Measurements from ENCODE around the gene ZNRF1. TPM values are rescaled to one million over a fixed set of nuclear protein-coding genes. Genes with fewer than 3 reads are reported as not detected.

Gene ZNRF1
- total and polyA plus RNA-seq, 2 of the 13 experiments (the other 11 are each of a cell fraction or from before 2014, with no cell fraction given), result 43.9 to 58.7 TPM

DNA sequence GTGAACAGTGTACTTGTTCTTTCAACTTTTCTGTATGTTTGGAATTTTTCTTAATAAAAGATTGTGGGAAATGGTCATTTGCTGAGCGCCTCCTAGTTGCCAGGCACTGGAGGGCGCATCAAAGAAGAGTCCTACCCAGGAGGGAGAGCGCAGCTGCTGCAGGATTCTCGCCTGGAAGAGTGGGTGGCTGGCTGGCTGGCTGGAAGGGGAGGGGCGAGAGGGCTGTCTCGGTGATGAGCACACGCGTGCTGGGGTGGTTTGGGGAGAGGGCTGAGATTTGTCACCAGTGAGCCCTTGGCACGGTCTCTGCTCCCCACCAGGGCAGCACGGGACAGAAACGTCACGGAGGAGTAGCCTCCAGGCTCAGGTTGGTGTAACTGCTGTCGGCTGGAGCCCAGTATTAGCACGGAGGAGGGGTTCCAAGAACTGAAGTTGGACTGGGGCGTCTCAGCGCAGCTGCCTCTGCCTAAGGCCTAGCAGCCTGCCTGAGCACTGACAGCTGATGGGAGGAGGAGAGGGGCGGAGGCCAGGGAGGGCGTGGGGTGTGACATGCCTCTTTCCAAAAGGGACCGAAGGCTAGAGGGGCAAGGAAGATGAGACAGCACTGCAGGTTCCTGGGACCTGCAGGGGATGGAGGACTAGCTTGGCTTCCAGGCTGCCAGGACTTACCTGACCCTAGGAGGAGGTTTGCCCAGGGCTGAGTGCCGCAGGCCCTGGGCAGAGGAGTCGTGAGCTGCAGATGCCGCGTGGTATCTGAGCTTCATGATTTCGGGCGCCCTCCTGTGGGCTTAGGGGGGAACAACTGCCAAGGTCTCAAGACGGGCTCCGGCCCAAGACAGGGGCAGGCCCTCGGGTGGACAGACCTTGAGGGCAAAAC is 112.1 kb downstream of the ZNRF1 start (continued):
- TF ChIP-seq ZNF619 (CRISPR knock-in tag; IDR thresholded peaks at IDR 0.05) (peak; percentile 80; the same call in 1 of the 2 replicates), KDM2A (CRISPR knock-in tag; IDR thresholded peaks at IDR 0.05; ENCODE audit: borderline replicate concordance, low read depth) (peak; percentile 95), SMAD1 (CRISPR knock-in tag; IDR thresholded peaks at IDR 0.05; ENCODE audit: borderline replicate concordance, low read depth) (no peak), SNAPC2 (CRISPR knock-in tag; IDR thresholded peaks at IDR 0.05) (0 out of 2 replicates have a peak, but pooled peaks have one; percentile 73), PHF21A (CRISPR knock-in tag; IDR thresholded peaks at IDR 0.05) (no peak), ZNF263 (CRISPR knock-in tag; IDR thresholded peaks at IDR 0.05) (peak; percentile 72), SAP130 (CRISPR knock-in tag; IDR thresholded peaks at IDR 0.05; ENCODE audit: low read depth) (peak; percentile 83), POLR2AphosphoS2 (IDR thresholded peaks at IDR 0.05; ENCODE audit: low read depth, low read length) (no peak; the same call in 1 of the 2 replicates), ZFP36L2 (CRISPR knock-in tag; IDR thresholded peaks at IDR 0.05) (no peak), PAX8 (CRISPR knock-in tag; IDR thresholded peaks at IDR 0.05; ENCODE audit: borderline replicate concordance) (no peak), MAFF (IDR thresholded peaks at IDR 0.05; ENCODE audit: low read depth, low read length) (no peak), HNF4G (IDR thresholded peaks at IDR 0.05; ENCODE audit: borderline replicate concordance, low read depth, low read length) (no peak), HNF4G (CRISPR knock-in tag; IDR thresholded peaks at IDR 0.05; ENCODE audit: borderline replicate concordance, low read depth) (peak; percentile 60; the same call in 1 of the 2 replicates), ZNF205 (CRISPR knock-in tag; IDR thresholded peaks at IDR 0.05) (no peak), PCBP1 (IDR thresholded peaks at IDR 0.05; ENCODE audit: borderline replicate concordance, low read depth, low read length) (0 out of 2 replicates have a peak, but pooled peaks have one; percentile 69), FOXM1 (CRISPR knock-in tag; IDR thresholded peaks at IDR 0.05) (0 out of 2 replicates have a peak, but pooled peaks have one; percentile 7), NCOR1 (IDR thresholded peaks at IDR 0.05; ENCODE audit: borderline replicate concordance, low read length) (no peak), HNRNPK (IDR thresholded peaks at IDR 0.05; ENCODE audit: low read depth, low read length, poor library complexity, severe bottlenecking) (no peak), SALL2 (CRISPR knock-in tag; IDR thresholded peaks at IDR 0.05) (0 out of 2 replicates have a peak, but pooled peaks have one; percentile 80)
- TF ChIP-seq, protein P1, sequence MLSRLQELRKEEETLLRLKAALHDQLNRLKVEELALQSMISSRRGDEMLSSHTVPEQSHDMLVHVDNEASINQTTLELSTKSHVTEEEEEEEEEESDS (CRISPR knock-in tag; IDR thresholded peaks at IDR 0.05; ENCODE audit: borderline replicate concordance), result no peak; the same call in 1 of the 2 replicates
- TF ChIP-seq, protein P2, sequence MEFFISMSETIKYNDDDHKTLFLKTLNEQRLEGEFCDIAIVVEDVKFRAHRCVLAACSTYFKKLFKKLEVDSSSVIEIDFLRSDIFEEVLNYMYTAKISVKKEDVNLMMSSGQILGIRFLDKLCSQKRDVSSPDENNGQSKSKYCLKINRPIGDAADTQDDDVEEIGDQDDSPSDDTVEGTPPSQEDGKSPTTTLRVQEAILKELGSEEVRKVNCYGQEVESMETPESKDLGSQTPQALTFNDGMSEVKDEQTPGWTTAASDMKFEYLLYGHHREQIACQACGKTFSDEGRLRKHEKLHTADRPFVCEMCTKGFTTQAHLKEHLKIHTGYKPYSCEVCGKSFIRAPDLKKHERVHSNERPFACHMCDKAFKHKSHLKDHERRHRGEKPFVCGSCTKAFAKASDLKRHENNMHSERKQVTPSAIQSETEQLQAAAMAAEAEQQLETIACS (CRISPR knock-in tag; IDR thresholded peaks at IDR 0.05), result no peak
- TF ChIP-seq, protein P3, sequence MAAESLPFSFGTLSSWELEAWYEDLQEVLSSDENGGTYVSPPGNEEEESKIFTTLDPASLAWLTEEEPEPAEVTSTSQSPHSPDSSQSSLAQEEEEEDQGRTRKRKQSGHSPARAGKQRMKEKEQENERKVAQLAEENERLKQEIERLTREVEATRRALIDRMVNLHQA (CRISPR knock-in tag; IDR thresholded peaks at IDR 0.05), result 0 out of 2 replicates have a peak, but pooled peaks have one; percentile 12
- TF ChIP-seq, protein P4, sequence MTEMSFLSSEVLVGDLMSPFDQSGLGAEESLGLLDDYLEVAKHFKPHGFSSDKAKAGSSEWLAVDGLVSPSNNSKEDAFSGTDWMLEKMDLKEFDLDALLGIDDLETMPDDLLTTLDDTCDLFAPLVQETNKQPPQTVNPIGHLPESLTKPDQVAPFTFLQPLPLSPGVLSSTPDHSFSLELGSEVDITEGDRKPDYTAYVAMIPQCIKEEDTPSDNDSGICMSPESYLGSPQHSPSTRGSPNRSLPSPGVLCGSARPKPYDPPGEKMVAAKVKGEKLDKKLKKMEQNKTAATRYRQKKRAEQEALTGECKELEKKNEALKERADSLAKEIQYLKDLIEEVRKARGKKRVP (CRISPR knock-in tag; IDR thresholded peaks at IDR 0.05), result no peak
- TF ChIP-seq, protein P5, sequence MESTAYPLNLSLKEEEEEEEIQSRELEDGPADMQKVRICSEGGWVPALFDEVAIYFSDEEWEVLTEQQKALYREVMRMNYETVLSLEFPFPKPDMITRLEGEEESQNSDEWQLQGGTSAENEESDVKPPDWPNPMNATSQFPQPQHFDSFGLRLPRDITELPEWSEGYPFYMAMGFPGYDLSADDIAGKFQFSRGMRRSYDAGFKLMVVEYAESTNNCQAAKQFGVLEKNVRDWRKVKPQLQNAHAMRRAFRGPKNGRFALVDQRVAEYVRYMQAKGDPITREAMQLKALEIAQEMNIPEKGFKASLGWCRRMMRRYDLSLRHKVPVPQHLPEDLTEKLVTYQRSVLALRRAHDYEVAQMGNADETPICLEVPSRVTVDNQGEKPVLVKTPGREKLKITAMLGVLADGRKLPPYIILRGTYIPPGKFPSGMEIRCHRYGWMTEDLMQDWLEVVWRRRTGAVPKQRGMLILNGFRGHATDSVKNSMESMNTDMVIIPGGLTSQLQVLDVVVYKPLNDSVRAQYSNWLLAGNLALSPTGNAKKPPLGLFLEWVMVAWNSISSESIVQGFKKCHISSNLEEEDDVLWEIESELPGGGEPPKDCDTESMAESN (CRISPR knock-in tag; conservative IDR thresholded peaks at IDR 0.05), result peak; percentile 83; the same call in 1 of the 2 replicates

All from HepG2 (cell line).